GM19328 (cell line): ENCODE results near the gene EVX2.

Experiments used
- ATAC-seq: cut with Tn5 transposase; IDR thresholded peaks from one replicate; pipeline ENCODE4 v1.9.1; 2021; ENCODE audit warnings: mild to moderate bottlenecking, moderate library complexity; ENCODE audit not compliant: unreplicated experiment

Gene EVX2

DNA sequence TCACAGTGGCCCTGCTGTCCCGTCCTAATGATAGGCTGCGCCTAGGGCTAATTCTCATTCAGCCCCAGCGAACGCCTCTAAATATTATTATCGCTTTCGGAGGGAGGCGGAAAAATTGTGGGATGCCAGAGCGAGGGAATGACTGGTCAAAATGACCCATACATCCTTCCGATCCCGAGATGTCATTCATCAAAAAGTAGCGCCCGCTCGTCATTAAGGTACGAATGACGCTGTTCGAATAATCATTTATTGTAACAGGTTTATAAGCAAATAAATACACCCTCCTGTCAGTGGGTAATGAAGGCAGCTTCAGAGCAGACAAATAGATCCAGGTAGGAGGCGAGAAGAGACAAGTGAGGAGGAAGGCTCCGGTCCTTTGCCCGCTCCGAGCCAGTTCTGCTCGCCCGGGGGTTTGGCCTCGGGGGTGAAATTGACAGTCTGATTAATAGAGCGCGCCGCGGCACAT, at the start of gene EVX2:
EVX2 (minus strand) TSS at position 167 of the 466 bp plus-strand sequence. CDS start 186 bp downstream, outside the sequence.
- ATAC-seq = no peak

DNA sequence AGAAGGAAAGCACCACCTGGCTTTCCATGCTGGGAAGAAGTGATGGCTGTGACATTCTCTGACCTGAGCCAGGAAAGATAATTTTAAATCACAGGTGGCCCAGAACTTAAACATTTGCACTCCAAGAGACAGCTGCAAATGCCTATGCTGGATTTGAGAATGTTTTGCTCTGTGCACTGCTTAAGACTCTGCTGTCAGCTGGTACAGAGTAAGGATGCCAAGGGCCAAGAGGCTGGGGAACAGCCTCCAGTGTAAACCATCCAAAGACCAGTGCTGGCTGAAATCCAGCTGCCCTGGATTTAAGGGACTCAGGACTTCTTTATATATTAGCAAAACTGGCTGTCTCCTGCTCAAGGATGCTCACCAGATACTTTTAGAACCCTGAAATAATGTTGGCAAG, 49.6 kb upstream of the EVX2 start:
- ATAC-seq = no peak

DNA sequence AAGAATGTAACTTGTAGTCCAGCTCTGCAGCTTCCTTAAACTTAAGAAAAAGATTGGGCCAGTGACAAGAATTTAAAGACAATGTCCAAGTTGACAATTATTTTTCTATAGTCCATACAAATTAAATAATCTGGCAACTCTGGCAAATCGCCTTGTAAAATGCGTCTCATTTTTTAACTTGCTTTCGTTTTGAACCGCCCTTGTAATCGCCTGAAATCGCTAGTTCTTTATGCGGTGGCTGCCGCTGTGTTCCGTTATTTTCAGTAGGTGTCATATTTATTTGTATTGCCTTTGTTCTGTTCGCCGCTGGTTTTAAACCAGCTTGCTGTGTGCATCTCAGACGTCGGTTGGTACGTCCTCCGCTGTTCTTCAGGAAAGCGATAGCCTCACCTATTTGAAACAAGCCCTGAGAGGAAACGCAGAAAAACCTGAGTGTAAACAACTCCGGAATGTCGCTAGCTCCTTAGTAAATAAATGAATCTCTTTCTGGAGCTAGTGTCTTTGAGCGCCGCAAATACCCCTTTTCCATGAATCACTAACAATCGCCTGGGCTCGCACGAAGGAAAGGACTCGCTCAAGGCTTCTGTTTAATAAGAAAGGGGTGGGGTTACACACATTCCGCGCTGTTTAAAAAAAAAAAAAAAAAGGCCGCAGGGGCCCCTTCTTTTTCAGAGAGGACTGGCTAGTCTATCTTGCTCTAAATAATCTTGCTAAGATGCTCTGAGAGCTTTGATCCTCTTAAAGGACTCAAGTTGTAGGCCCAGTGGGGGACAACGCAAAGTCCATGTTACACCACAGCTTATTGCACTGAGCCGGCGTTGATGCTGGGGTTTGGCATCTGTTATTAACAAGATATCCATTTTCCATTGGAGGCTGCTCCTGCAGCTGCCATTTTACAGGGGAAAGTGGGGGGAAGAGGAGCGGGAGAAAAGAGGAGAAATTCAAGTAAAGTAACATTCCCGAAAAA, 48.7 kb upstream of the EVX2 start:
- no peak for ATAC-seq

DNA sequence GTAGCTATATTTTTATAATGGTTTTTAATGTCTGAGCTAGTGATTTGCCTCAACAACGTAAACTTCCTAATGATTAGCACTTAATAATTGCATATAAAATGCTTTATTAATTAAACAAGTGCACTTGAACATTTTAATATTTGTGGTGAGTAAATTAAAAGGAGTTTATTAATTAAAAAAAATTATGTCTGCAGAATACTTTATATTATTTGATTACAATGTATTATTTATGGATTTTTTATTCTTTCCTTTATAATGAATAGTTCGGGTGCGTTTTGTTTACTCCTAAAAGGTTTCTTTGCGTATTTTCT, 48.0 kb upstream of the EVX2 start:
- ATAC-seq = no peak

DNA sequence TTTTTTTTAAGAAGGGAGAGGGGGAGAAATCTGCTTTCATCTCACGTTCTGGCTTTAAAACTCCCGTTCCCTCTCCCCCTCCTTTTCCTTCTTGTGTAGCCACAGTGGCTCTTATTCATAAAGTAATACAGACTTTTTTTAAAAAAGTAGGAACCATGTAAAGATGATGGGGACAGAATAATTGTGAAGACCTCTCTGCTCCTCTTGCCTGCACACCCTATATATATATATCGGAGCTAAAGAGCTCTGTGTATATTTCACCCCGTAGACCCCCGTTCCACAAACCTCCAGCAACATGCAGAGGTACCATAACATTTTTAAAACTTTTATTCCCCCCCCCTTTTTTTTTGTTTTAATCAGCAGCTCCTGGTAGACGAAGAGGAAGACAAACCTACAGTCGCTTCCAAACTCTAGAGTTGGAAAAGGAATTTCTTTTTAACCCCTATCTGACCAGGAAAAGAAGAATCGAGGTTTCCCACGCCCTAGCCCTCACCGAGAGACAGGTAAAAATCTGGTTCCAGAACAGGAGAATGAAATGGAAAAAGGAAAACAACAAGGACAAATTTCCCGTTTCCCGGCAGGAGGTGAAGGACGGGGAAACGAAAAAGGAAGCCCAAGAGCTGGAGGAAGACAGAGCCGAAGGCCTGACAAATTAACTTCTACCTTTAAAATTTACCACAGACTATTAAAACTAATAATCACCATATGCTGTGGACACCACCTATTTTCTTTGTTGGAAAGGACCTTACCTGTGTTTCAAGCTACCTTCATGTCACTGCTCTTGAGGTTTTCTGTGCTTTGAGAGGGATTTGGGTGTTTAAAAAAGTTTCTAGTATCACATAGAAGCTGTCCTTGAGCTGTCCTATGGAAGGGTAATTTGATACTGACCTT, 47.4 kb upstream of the EVX2 start:
- ATAC-seq = no peak

DNA sequence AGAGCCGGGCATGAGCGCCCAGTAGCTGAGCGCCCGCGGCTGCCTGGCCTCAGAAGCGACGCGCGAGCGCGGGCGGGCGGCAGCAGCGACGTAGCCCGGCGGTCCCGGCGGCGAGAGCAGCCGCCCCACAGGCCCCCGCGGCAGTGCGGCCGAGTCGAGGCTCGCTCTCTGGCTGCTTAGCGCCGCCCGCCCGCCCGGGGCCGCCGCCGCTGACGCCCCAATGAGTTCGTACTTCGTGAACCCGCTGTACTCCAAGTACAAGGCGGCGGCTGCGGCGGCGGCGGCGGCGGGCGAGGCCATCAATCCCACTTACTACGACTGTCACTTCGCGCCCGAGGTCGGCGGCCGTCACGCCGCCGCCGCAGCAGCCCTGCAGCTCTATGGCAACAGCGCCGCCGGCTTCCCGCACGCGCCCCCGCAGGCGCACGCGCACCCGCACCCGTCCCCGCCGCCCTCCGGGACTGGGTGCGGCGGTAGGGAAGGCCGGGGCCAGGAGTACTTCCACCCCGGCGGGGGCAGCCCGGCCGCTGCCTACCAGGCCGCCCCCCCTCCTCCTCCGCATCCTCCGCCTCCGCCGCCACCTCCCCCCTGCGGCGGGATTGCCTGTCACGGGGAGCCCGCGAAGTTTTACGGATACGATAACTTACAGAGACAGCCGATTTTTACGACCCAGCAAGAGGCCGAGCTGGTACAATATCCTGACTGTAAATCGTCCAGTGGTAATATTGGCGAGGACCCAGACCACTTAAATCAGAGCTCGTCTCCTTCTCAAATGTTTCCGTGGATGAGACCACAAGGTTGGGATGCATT, 46.6 kb upstream of the EVX2 start:
- no peak for ATAC-seq

DNA sequence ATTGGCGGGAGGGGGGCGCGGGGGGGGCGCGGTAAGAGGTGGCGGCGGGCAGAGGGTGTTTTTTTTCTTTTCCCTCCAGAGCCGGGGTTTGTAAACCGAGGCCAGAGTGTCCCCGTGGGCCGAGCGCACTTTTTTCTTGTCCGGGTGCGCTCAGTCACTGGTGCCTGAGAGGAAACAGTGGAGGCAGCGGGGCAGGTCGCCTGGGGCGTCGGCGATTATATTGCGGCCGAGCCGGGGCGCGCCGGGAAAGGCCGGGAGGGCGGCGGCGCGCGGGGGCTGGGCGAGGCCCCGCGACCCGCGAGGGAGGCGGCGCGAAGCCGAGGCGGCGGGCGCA, 46.0 kb upstream of the EVX2 start:
- no peak for ATAC-seq

DNA sequence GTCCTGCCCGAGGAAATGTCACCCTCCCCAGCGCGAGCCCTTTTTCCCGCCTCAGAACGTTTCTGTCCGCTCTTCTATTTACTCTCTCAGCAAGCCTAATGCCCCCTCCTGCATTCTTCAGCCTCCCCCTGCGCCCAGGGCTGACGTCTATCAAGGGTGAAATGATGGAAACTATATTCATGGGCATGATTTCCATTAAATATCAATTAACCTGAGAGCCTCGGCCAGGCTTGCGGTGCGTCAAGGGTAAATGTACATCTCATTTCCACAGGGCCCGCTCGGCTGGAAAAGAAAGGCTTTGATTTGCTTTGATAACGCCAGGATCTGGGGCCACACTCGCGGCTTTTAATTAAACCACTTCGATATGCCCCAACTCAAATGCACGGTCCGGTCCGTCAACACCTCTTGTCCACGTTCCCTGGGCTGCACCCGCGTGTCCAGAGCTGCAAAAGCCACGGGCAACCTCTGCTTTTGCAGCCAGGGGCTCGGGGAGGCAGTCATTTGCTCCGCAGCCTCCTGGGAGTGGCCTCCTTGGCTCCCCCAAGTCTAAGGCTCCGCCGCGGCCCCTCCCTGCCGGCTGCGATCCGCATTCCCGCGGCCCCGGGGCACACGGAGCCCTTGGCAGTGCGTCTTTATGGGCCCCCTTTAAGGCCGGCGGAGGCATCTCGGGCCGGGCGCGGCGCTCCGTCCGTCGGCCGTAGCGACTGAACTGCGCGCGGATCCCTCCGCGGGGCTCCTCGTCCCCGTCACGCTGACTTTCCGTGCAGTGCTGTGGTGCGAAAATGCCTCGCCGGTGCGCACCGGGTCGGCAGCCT, 45.4 kb upstream of the EVX2 start, which contains the start of gene HOXD8:
HOXD8 (plus strand) TSS at position 724 of the 815 bp plus-strand sequence. CDS start 662 bp downstream, outside the sequence.
- no peak for ATAC-seq

DNA sequence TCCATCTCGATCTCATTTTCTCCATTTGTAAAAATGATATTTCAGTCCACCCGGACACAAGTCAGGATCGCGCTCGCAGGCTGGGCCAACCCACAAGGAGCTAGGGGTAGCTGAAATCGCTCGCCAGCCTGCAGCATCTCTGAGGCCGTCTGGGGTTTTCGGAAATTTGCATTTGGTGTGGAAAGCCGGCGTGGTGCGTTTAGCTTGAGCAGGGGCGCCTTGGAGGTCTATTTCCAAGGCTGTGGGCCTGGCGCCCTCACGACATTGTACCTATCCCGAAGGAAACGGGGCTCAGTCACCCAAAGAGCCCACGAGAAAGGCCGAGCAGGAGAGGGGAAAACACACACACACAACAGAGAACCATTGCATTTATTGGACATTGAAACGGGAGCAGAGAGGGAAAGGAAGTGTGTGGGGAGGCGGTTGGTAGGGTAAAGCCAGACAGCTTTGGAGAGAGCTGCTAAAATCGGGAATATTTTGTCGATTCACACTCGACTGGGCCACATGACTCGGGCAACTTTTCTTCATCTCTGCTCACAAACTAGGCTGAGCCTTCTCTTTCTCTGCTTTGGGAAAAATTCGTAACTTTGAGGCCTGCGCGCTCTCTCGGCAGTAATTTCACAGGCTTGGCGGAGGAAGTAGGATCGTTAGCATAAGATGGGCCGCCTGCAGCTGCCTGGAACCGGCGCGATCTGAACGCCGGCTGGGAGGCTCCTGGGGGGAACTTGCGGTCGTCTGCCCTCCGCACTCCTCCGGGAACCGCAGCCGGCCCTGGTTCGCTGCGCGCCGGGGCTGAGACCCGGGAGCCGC, 44.6 kb upstream of the EVX2 start:
- ATAC-seq = no peak

DNA sequence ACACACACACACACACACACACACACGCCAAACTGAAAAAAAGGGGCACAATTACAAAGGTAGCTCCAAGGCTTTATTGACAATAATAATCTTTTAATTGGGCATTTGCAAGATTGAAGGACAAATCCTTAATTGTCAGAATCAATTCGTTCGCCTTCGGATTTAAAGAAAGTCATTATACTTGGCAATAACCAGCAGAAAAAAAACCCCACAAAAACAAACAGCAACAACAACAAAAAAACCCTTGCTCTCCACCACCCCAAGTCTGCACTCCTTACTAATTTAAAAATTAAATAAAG, 44.0 kb upstream of the EVX2 start:
- ATAC-seq = no peak

DNA sequence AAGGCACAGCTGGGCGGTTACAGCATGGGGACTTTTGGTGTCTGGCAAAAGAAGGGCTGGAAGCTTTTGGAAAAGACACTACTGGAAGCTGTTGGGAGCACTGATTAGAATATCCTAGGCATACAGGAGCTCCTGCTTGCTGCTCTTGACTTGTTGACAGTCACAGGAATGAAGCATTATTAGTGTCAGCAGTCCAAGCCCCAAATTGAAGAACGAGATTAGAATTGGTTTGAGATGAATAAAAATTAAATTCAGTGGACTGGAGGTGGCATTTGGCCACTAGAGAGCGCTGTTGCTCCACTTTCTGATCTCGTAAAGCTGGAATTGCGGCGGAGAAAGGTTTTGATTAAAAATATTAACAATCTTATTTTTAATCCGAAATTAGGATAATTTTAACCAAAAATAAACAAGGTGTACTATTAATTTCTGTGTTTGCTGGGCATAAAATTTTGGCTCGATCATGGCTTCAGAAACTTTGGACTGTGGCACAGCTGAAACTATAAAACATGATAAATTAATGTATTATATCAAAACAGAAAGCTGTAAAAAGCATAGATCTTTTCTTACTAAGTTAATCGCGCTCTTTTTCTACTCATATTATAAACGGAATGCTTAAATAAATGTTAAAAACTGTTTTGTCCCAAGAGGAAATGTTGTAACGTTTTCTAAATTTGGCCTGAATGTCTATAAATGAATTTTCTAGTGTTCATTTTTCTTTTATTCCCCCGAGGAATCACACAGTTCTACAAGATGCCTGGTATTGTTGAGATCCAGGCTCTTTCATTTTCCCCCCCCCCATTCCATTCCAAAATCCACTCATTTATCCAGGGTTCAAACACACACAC, 43.4 kb upstream of the EVX2 start:
- ATAC-seq = no peak

DNA sequence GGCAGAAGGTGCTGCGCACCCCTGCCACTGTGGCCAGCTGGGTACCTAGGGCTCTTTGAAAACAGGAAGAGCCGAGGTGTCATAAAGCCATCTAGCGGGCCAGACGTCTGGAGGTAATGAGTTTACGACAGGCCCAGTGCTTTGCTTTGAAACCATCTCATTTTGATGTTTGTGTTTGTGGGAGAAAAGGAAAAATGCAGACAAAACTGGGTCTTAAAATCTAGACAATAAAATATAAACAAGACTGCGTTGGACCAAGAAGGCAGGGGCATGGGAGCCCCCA, 42.0 kb upstream of the EVX2 start:
- no peak for ATAC-seq

DNA sequence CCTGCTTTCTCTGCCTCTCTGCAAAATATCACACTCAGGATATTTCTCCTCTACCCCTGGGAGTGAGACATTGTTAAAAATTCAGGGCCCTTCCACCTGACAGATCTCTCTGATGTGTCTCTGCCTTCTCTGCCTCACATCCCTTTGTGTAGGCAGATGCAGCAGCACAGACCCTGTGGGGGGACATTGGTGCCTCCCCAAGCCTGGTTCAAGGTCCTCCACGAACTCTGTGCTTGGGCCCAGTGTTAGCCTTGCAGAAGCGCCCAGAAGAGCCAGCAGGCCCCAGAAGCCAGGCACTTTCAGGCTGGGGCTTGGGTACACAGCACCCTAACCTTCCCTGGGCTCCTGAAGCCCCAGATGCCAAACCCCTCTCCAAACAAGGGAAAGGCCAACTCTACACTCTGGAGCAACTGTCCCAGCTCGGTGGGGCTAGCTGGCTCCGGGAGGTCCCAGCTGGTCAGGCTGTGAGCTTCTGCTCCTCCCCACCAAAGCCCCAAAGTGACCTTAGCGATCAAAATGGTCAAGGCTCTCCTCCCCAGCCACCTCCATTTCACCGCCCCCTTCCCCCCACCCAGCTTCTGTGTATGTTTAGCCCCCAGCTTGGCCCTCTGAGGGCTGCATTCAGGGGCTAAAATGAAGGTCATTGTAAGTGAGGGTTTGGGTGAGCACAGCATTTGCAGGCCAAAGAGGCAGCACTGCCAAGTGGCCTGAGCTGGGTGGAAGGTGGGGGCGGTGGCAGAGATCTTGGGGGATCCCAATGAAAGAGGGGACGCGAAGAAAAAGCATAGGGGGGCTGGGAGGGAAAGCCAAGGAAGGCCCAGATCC, 41.4 kb upstream of the EVX2 start:
- ATAC-seq = no peak

DNA sequence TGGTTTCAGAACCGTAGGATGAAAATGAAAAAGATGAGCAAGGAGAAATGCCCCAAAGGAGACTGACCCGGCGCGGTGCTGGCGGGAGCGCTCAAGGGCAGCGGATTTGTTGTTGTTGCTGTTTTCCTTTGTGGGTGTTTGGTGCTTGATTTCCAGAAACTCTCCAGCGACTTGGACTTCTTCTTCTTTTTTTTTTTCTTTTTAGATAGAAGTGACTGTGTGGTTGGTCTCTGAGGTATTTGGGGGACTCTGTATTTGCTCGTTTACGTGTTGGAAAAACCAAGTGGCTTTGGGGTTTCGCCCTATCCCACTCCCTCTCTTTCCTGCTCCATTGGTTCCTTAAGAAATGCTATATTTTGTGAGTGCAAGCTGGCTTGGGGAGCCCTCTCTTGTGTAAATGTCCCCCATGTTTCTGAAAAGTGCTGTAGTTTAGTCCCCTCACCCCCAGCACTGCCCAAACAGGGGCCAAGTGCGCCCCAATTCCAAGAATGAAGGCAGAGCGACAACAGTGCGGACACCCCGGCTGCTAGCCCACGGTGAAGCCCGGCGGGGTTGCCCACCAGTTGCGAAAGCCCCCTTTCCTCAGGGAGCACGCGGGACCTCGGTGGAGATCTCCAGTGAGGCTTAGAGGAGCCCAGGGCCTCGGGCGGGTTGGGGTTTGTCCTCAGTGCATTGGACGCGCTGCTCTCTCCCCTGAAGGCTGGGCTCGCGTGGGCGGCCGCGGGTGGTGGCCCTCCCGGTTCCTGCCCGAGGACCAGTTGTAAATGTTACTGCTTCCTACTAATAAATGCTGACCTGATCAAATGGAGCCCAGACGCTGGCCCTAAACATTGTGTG, 40.6 kb upstream of the EVX2 start:
- no peak for ATAC-seq

DNA sequence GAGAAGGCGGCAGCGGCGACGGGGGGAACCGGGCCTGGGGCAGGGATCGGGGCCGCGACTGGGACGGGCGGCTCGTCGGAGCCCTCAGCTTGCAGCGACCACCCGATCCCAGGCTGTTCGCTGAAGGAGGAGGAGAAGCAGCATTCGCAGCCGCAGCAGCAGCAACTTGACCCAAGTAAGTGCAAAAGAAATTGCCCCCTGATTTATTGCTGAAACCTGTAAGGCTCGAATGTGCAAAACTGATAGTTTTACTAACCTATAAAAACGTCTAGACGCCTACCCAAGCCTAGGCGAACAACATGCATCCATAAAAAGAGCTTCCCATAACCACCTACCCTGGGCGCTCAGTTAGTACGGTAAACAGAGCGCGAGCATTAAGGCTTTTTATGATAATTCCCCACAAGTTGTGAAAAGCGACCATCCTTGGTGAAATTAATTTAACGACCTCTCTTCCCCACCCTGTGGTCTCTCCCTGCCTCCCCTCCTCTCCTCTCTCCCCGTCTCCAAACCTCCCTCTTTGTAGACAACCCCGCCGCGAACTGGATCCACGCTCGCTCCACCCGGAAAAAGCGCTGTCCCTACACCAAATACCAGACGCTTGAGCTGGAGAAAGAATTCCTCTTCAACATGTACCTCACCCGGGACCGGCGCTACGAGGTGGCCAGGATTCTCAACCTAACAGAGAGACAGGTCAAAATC, 39.8 kb upstream of the EVX2 start:
- no peak for ATAC-seq

DNA sequence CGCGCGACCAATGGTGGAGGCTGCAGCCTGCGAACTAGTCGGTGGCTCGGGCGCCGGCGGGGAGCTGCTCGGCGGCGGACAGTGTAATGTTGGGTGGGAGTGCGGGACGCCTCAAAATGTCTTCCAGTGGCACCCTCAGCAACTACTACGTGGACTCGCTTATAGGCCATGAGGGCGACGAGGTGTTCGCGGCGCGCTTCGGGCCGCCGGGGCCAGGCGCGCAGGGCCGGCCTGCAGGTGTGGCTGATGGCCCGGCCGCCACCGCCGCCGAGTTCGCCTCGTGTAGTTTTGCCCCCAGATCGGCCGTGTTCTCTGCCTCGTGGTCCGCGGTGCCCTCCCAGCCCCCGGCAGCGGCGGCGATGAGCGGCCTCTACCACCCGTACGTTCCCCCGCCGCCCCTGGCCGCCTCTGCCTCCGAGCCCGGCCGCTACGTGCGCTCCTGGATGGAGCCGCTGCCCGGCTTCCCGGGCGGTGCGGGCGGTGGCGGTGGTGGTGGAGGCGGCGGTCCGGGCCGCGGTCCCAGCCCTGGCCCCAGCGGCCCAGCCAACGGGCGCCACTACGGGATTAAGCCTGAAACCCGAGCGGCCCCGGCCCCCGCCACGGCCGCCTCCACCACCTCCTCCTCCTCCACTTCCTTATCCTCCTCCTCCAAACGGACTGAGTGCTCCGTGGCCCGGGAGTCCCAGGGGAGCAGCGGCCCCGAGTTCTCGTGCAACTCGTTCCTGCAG, 39.1 kb upstream of the EVX2 start, which contains the start of gene HOXD9:
HOXD9 (plus strand) TSS at position 37 of the 728 bp plus-strand sequence; CDS start at position 87, 50 bp downstream.
- ATAC-seq = no peak
